Choroid plexus epithelial cell (primary cell): ENCODE results near the gene PPM1E.

Source experiments
- DNase-seq: peaks from one replicate; pipeline ENCODE4 v3.0.0-alpha.2; 2010; ENCODE audit warnings: low read depth
- H3K4me3 ChIP-seq: 2 replicates; pipeline ENCODE4 v1.5.1; 2011; ENCODE audit warnings: low read depth, mild to moderate bottlenecking, control low read depth, low read length, moderate library complexity
- TF ChIP-seq, protein P1 (sequence below): conservative IDR thresholded peaks from 2 replicates; pipeline ENCODE4 v1.5.1; 2011; ENCODE audit warnings: low read depth, mild to moderate bottlenecking, control low read depth, inconsistent platforms, low read length, moderate library complexity

Gene PPM1E

DNA sequence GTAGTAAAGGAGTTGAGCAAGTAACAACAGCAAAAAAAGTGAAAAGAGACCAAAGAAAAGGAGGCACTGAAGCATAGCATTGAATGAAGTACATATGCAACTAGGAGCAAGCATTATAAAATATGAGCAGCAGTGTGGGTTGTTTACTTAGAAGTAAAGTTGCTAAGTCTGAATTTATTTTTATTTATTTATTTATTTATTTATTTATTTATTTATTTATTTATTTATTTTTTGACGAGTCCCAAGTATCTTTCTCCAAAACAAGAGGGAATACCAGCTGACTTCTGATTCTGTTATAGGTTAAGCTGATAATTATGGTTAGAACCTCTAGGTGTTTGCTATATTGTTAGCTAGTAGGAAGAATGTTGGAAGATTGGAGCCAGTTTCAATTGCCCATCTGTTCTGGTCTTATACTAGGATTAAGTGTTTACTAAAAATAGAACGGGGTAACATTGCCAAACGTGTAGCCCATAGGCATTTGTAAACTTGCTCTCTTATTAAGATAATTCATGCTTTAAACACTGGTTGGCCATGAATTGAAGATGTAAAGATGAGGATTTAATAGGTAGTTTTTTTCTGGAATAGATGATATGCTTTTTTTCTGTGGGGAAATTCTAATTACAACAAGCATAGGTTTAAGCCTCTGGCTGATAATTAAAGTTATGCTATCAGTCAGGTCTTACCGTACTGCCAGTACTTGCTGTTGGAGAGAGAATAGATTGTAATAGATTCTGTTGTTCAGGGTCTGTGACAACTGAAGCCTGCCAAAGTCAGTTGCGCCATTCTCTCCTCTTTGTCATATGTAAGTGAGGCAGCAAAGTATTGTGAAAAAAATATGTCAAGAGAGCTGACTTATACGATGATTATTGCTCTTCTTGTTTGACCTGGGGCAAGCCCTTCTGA lies 66.7 kb downstream of the PPM1E start:
- TF ChIP-seq, protein P1, sequence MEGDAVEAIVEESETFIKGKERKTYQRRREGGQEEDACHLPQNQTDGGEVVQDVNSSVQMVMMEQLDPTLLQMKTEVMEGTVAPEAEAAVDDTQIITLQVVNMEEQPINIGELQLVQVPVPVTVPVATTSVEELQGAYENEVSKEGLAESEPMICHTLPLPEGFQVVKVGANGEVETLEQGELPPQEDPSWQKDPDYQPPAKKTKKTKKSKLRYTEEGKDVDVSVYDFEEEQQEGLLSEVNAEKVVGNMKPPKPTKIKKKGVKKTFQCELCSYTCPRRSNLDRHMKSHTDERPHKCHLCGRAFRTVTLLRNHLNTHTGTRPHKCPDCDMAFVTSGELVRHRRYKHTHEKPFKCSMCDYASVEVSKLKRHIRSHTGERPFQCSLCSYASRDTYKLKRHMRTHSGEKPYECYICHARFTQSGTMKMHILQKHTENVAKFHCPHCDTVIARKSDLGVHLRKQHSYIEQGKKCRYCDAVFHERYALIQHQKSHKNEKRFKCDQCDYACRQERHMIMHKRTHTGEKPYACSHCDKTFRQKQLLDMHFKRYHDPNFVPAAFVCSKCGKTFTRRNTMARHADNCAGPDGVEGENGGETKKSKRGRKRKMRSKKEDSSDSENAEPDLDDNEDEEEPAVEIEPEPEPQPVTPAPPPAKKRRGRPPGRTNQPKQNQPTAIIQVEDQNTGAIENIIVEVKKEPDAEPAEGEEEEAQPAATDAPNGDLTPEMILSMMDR, result no peak
- no peak for DNase-seq
- H3K4me3 ChIP-seq, result no peak overlapping the region

- no peak for DNase-seq
- no peak overlapping the region for H3K4me3 ChIP-seq
- TF ChIP-seq, protein P1, result no peak
Observed at GRCh38 chr17:58823051-58823525, 67.4 kb downstream of the PPM1E start.

DNA sequence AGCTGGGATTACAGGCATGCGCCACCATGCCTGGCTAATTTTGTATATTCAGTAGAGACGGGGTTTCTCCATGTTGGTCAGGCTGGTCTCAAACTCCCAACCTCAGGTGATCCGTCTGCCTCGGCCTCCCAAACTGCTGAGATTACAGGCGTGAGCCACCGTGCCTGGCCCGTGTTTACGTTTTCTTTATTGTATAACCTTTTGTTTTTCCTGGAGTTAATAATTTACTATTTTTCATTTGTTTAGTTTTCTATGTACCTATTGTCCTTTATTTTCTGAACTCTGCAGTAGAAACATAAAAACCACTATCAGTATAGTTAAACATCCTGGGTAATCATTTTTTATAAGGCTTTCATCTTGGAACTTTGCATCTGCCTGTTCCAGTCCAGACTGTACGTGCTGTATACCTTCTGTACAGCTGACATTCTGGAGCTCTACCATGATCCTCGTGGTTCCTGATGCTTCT lies 73.6 kb downstream of the PPM1E start:
- DNase-seq, result no peak
- H3K4me3 ChIP-seq, result no peak overlapping the region
- TF ChIP-seq, protein P1, result no peak

DNA sequence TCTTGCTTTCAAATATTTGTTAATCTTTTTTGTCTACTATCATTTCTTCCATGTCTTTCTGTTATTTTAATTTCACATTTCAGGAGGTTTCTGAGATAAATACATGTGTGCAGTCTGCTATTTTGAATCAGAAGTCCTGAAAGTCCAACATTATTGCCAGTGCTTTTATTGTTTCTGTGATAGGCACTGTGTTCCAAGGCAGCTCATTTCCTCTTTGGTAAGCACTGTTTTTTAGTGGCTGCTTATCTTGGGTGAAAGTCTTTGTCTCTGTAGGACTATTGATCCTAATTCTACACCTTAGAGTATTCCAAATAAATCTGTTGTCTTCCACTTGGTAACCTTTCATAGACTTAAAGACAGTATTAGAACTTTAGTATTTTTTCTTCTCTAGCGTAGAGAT lies 76.1 kb downstream of the PPM1E start:
- no peak overlapping the region for H3K4me3 ChIP-seq
- DNase-seq, result no peak
- TF ChIP-seq, protein P1, result no peak

- DNase-seq, result no peak
- TF ChIP-seq, protein P1, result no peak
- H3K4me3 ChIP-seq, result no peak overlapping the region
Observed at GRCh38 chr17:58832514-58832913, 76.9 kb downstream of the PPM1E start.

GRCh38 chr17:58837699-58838098 lies 82.0 kb downstream of the PPM1E start:
- TF ChIP-seq, protein P1, result no peak
- H3K4me3 ChIP-seq, result no peak overlapping the region
- no peak for DNase-seq
